ENCODE results near the gene LOXL4.

Gene LOXL4

DNA sequence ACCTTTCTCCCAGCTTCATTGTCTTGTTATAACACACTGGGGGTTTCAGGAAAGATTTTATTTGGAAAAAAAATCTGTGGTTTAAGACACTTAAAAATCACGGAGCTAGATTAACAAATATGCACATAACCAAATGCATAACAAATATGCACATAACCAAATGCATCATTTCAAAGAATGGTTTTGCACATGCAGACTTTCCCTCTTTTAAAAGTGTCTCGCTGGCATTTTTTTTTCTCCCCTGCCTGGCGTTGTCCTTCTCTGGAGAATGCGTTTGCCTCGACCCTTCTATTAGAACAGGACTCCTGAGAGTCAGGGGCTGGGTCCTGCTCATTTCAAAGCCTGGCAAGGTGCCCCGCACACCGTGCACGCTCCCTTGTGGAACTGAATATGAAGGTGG lies 42.7 kb upstream of the LOXL4 start:
- no peaks in the 10 kb centered on the region for H3K27me3 ChIP-seq (ENCODE audit: insufficient read depth, insufficient read length)
- peaks cover 6% of the 10 kb centered on the region for H3K4me1 ChIP-seq (ENCODE audit: insufficient read depth, insufficient read length)
- H3K36me3 ChIP-seq (ENCODE audit: insufficient read depth, insufficient read length, low read length), result no peaks in the 10 kb centered on the region
- no peaks in the 10 kb centered on the region; the same call in 1 of the 2 replicates for H3K9me3 ChIP-seq (ENCODE audit: insufficient read depth, low read length)
- no peak for DNase-seq (ENCODE audit: low read depth, low spot score)
- no peak overlapping the region for H3K9ac ChIP-seq (ENCODE audit: insufficient read length, low read depth)
- no peak for TF ChIP-seq YY1 (IDR thresholded peaks at IDR 0.05; ENCODE audit: insufficient read depth, insufficient read length)
- no peak for TF ChIP-seq SUZ12 (IDR thresholded peaks at IDR 0.05; ENCODE audit: extremely low read depth, insufficient read depth, insufficient read length)
- no peak for TF ChIP-seq ZNF274 (IDR thresholded peaks at IDR 0.05; ENCODE audit: low read depth, low read length)
- H3K4me3 ChIP-seq (ENCODE audit: insufficient read length, low read depth), result no peak overlapping the region

DNA sequence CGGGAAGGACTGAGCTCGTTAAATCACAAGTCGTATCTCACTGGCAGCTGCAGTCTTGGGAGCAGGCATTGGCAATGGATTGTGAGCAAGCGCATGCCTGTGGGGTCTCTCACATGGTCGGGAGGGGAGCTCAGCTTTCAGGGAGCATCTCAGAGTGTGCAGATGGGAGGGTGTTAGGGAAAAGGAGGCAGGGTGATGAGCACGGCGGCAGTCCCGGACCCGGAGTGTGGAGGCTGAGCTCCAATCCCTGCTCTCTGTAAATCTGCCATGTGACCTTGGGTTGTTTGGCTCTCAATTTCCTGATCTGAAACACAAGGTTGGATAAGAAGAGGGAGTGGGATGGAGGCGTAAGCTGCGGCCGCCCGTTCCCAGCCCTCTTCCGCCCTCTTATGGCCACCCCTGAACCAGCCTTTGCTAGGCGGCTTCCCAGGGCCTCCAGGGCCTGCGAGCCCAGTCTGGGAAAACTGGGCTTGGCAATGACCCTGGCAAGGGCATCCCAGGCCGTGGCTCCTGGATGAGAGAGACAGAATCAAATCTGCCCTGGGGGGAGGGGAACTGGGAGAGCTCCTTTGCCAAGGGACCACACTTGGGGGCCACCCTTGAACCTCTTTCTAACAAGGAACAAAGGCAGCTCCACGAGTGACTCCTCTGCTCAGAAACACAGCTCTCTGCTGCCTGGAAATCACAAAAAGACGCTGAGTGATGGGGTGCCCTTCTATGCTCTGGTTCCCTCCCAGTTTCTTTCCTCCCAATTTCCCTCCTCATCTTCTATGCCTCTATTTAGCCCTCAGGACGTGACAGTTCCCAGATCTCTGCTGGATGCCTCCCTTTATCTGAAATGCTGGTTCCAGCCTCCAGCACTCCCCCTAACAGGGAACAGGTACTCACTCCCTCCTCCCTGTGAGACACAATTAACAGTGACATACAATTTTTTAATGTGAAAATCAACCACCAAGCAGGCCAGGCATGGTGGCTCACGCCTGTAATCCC lies 41.7 kb upstream of the LOXL4 start:
- Histone ChIP-seq H3K9ac (ENCODE audit: insufficient read length, low read depth) (peak overlapping the region; percentile 28), H3K4me3 (ENCODE audit: insufficient read length, low read depth) (peak overlapping the region; percentile 9)

DNA sequence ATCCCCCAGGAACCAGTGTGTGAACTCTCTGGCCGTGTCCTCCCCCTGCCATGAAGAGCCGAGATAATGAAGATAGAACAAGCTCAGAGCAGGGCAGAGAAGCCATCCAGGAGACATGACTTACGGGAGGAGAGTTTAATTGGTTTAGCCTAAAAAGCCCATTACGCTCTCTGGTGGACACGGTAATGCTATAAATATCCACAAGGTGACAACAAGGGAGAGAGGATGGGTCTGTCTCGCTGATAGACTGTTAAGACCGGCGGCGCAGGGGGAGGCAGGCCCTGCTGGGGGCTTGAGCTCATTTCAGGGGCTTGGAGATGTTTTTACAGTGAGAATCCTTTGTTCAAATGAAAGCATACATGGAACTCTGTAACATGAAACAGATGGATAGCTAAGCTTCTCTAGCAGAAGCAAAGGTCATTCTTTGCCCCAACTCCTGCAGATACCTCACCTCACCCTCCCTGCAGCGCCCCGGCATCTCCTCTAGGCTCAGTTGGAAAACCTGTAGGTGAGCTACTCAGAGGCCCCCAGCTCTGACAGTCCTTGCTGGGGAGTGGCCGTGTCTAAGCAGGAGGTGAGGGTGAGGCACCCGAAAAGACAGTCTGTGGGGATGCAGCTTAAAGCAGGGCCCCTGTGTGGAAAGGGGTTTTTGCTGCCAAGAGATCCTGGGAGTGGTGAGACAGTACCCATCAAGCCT lies 40.8 kb upstream of the LOXL4 start:
- Histone ChIP-seq H3K4me3 (ENCODE audit: insufficient read length, low read depth) (peak overlapping the region; percentile 9), H3K36me3 (ENCODE audit: insufficient read depth, insufficient read length, low read length) (no peaks in the 10 kb centered on the region), H3K4me1 (ENCODE audit: insufficient read depth, insufficient read length) (peaks cover 6% of the 10 kb centered on the region), H3K27me3 (ENCODE audit: insufficient read depth, insufficient read length) (no peaks in the 10 kb centered on the region), H3K9ac (ENCODE audit: insufficient read length, low read depth) (peak overlapping the region; percentile 28), H3K9me3 (ENCODE audit: insufficient read depth, low read length) (no peaks in the 10 kb centered on the region; the same call in 1 of the 2 replicates)
- no peak for DNase-seq (ENCODE audit: low read depth, low spot score)
- TF ChIP-seq SUZ12 (IDR thresholded peaks at IDR 0.05; ENCODE audit: extremely low read depth, insufficient read depth, insufficient read length), result no peak
- no peak for TF ChIP-seq YY1 (IDR thresholded peaks at IDR 0.05; ENCODE audit: insufficient read depth, insufficient read length)
- no peak for TF ChIP-seq ZNF274 (IDR thresholded peaks at IDR 0.05; ENCODE audit: low read depth, low read length)

More for the DNA sequence above, 41.7 kb upstream of the LOXL4 start:
- Histone ChIP-seq H3K9me3 (ENCODE audit: insufficient read depth, low read length) (no peaks in the 10 kb centered on the region; the same call in 1 of the 2 replicates), H3K4me1 (ENCODE audit: insufficient read depth, insufficient read length) (peaks cover 6% of the 10 kb centered on the region), H3K36me3 (ENCODE audit: insufficient read depth, insufficient read length, low read length) (no peaks in the 10 kb centered on the region), H3K27me3 (ENCODE audit: insufficient read depth, insufficient read length) (no peaks in the 10 kb centered on the region)
- DNase-seq (ENCODE audit: low read depth, low spot score), result peak; percentile 70
- TF ChIP-seq YY1 (IDR thresholded peaks at IDR 0.05; ENCODE audit: insufficient read depth, insufficient read length) (no peak), ZNF274 (IDR thresholded peaks at IDR 0.05; ENCODE audit: low read depth, low read length) (no peak), SUZ12 (IDR thresholded peaks at IDR 0.05; ENCODE audit: extremely low read depth, insufficient read depth, insufficient read length) (no peak)

DNA sequence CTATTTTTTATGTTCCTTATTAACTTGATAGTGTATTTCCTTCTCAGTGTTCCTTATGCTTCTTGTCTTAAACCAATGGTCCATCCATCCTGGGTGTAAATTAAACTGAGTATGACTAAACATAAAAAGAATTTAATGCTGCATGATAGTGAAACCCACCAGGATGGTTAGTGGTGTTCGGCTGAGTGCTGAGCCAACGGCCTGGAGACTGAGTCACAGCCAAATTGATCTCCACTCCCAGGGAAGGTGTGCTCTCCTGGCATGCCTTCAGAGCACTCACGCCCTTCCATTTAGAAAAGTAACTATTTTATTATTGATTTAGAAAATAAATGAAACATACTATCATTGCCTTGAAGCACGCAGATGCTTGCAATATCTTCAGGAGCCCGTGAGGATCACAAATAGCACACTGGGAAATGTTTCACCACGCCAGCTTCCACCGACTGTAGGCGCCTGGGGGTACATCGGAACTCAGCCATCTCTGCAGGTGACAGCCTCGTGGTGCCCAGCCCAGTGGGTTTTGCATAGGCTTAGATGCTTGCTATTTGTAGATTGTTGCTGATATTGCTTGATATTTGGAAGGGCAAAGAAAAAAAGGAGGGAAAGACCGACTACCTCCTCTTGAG lies 40.0 kb upstream of the LOXL4 start:
- TF ChIP-seq YY1 (IDR thresholded peaks at IDR 0.05; ENCODE audit: insufficient read depth, insufficient read length) (no peak), ZNF274 (IDR thresholded peaks at IDR 0.05; ENCODE audit: low read depth, low read length) (no peak), SUZ12 (IDR thresholded peaks at IDR 0.05; ENCODE audit: extremely low read depth, insufficient read depth, insufficient read length) (no peak)
- no peaks in the 10 kb centered on the region; the same call in 1 of the 2 replicates for H3K9me3 ChIP-seq (ENCODE audit: insufficient read depth, low read length)
- DNase-seq (ENCODE audit: low read depth, low spot score), result no peak
- peaks cover 7% of the 10 kb centered on the region for H3K4me1 ChIP-seq (ENCODE audit: insufficient read depth, insufficient read length)
- H3K4me3 ChIP-seq (ENCODE audit: insufficient read length, low read depth), result no peak overlapping the region
- H3K9ac ChIP-seq (ENCODE audit: insufficient read length, low read depth), result no peak overlapping the region
- no peaks in the 10 kb centered on the region for H3K27me3 ChIP-seq (ENCODE audit: insufficient read depth, insufficient read length)
- H3K36me3 ChIP-seq (ENCODE audit: insufficient read depth, insufficient read length, low read length), result no peaks in the 10 kb centered on the region

DNA sequence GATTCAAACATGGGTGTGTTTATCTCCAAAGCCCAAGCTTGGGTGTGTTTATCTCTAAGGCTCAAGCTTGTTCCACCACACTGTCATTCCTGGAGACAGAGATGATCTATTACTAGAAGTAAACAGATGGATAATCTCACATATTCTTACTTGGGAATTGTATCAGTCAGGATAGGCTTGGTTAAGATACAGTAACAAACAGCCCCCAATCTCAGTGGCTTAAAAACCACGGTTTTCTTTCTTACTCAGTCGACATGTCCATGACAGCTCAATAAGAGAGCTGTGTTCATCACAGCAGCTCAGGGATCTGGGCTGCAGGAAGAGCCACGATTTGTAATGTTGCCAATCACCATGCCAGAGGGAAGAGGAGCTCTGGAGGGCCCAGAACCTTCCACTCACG lies 38.5 kb upstream of the LOXL4 start:
- Histone ChIP-seq H3K4me3 (ENCODE audit: insufficient read length, low read depth) (no peak overlapping the region), H3K9me3 (ENCODE audit: insufficient read depth, low read length) (no peaks in the 10 kb centered on the region; the same call in 1 of the 2 replicates), H3K36me3 (ENCODE audit: insufficient read depth, insufficient read length, low read length) (no peaks in the 10 kb centered on the region), H3K27me3 (ENCODE audit: insufficient read depth, insufficient read length) (no peaks in the 10 kb centered on the region), H3K9ac (ENCODE audit: insufficient read length, low read depth) (no peak overlapping the region), H3K4me1 (ENCODE audit: insufficient read depth, insufficient read length) (peaks cover 9% of the 10 kb centered on the region)
- TF ChIP-seq ZNF274 (IDR thresholded peaks at IDR 0.05; ENCODE audit: low read depth, low read length), result no peak
- no peak for TF ChIP-seq YY1 (IDR thresholded peaks at IDR 0.05; ENCODE audit: insufficient read depth, insufficient read length)
- no peak for TF ChIP-seq SUZ12 (IDR thresholded peaks at IDR 0.05; ENCODE audit: extremely low read depth, insufficient read depth, insufficient read length)
- no peak for DNase-seq (ENCODE audit: low read depth, low spot score)

DNA sequence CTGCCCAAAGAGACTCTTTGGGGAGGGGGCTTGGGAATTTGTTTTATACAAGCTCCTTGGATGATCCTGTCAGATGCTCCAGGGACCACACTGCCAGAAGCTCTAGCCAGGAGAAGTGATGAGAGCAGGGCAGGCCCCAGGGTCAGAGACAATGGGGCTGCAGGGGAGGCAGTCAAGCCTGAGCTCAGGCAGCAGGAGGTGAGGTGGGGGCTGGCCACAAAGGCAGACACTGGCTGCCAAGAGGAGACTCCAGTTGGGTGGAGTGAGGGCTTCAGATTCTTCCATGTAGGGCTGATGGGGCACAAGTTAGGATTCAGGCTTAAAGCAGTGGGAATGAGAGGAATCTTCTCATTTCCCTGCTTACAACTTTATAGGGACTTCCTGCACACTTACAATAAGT lies 35.6 kb upstream of the LOXL4 start:
- Histone ChIP-seq H3K4me3 (ENCODE audit: insufficient read length, low read depth) (no peak overlapping the region), H3K36me3 (ENCODE audit: insufficient read depth, insufficient read length, low read length) (no peaks in the 10 kb centered on the region), H3K9ac (ENCODE audit: insufficient read length, low read depth) (no peak overlapping the region), H3K27me3 (ENCODE audit: insufficient read depth, insufficient read length) (no peaks in the 10 kb centered on the region), H3K9me3 (ENCODE audit: insufficient read depth, low read length) (no peaks in the 10 kb centered on the region; the same call in 1 of the 2 replicates), H3K4me1 (ENCODE audit: insufficient read depth, insufficient read length) (peaks cover 3% of the 10 kb centered on the region)
- no peak for DNase-seq (ENCODE audit: low read depth, low spot score)
- TF ChIP-seq SUZ12 (IDR thresholded peaks at IDR 0.05; ENCODE audit: extremely low read depth, insufficient read depth, insufficient read length) (no peak), ZNF274 (IDR thresholded peaks at IDR 0.05; ENCODE audit: low read depth, low read length) (no peak), YY1 (IDR thresholded peaks at IDR 0.05; ENCODE audit: insufficient read depth, insufficient read length) (no peak)
